T-helper 2 cell treated with Interferon-gamma antibody and Interleukin-4, amounts not matched to agents 100 ng/mL and 5 ng/mL, for 36 hours (primary cell): Measurements from ENCODE around the gene CDK14. TPM values are rescaled to one million over a fixed set of nuclear protein-coding genes. Genes with fewer than 3 reads are reported as not detected.

ENCODE experiments used
- intact Hi-C: fragments of 100-400 bp; cut with micrococcal nuclease; formaldehyde crosslinking; loops from one replicate; pipeline ENCODE4 v1.15.1; 2023
- total RNA-seq: library from RNA; stranded (reverse); gene quantifications from 2 replicates; pipeline ENCODE4 v1.2.3, GENCODE V29; 2022

Gene CDK14
- total RNA-seq, 1 donor from 2014 or later: 0.09 TPM

- intact Hi-C loops: no loop called here
Observed at GRCh38 chr7:90596671-90597562, 796 bp downstream of the CDK14 start.

GRCh38 chr7:90597563-90598253 is 1.6 kb downstream of the CDK14 start:
- intact Hi-C loops: no loop called here

GRCh38 chr7:90599038-90599437 is 2.9 kb downstream of the CDK14 start:
- intact Hi-C loops: no loop called here

GRCh38 chr7:90599892-90600555 is 3.9 kb downstream of the CDK14 start:
- intact Hi-C loops: no loop called here

- intact Hi-C loops: no loop called here
Observed at GRCh38 chr7:90602303-90602702, 6.2 kb downstream of the CDK14 start.

- intact Hi-C loops: no loop called here
Observed at GRCh38 chr7:90603346-90603745, 7.2 kb downstream of the CDK14 start.

DNA sequence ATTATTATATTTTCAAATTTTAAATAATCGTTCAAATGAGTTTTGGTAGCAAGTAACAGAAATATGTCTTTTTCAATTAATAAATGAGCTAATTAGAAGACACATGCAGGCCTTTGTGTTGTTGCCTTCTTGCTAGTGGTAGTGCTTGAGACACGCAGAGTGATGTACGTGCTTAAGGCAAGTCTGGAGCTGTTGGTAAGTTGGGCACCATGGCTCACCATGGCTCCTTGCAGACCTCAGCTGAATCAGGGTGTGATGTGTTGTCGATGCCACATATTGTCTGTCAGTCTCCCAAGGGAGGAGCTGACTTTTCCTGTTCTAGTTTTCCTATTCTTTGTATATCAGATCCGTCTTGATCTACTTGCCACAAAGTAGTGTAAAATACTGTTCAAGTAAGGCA is 8.3 kb downstream of the CDK14 start:
- intact Hi-C loops: no loop called here

DNA sequence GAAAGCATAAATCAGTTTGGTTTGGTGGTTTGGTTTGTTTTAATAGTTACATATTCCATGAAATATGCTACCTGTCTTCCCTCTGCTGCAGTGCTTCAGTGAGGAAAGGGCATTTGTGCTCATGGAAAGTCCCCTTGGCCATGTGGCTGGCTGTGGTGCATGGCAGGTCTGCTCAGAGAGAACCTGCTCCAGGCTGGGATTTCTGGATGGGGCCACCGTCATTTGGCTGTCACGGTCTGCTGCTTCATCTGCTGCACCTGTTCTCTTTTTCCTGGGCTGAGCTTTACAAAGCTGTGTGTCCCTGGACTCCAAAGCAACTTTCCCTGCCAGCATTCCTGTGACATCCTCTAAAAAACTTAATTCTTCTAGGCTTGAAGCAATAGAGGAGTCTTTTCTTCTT is 8.9 kb downstream of the CDK14 start:
- intact Hi-C loops: no loop called here

- intact Hi-C loops: no loop called here
Observed at GRCh38 chr7:90607196-90607595, 11.1 kb downstream of the CDK14 start.

DNA sequence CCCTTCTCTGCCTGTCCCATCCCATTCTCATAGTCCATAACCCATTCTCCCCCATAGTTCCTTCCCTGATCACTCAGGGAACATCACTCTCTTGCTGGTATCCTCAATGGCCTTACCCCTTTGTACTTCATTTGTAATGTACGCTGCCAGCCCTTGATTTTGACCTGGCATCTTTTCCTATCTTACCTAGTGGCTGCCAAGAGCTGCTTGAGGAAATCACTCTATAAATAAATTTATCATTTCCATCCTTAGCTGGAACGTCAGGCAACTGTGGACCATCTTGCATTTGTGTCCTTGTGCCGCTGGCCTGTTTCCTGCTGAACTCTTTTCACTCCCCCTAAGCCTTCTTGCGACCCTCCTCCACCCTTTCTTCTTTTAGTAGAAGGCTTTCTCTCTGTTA is 14.0 kb downstream of the CDK14 start:
- intact Hi-C loops: no loop called here

DNA sequence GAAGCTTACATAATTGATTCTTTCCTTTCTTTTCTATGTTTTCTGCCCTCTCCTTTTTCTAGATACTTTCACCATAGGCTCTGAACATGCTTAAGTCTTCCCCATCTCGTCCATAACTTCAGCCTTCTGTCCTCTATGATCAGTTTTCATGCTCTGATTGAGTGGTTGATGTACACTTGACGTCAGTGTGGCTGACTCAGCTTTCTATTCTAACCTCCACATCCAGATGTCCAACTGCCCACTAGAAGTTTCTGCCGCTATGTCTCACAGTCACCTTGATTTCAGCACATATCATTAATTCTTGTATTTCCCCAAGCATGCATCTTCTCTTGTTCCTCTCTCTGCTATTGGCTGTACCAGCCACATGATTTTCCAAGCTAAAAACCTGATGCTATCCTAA is 15.0 kb downstream of the CDK14 start:
- intact Hi-C loops: no loop called here

GRCh38 chr7:90613088-90613498 is 17.0 kb downstream of the CDK14 start:
- intact Hi-C loops: no loop called here

DNA sequence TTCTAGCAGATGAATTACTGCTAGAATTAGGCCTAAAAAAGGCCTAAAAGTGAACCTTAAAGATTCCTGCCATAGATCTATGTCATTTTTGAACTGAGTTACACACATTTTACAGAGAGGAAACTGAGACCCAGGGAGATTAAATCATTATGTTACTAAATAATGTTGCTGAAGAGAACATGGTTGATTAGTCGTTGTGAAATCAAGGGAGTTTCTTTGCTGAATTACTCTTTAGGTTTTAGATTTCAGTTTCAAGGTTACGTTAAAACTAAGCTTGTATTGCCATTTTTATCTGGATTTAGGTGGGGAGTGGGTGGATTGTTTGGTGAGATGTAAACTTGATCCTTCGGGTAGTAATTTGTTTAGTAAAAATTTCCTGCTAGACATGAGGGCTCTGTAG is 21.3 kb downstream of the CDK14 start:
- intact Hi-C loops: no loop called here

GRCh38 chr7:90618876-90619275 is 22.8 kb downstream of the CDK14 start:
- intact Hi-C loops: no loop called here

DNA sequence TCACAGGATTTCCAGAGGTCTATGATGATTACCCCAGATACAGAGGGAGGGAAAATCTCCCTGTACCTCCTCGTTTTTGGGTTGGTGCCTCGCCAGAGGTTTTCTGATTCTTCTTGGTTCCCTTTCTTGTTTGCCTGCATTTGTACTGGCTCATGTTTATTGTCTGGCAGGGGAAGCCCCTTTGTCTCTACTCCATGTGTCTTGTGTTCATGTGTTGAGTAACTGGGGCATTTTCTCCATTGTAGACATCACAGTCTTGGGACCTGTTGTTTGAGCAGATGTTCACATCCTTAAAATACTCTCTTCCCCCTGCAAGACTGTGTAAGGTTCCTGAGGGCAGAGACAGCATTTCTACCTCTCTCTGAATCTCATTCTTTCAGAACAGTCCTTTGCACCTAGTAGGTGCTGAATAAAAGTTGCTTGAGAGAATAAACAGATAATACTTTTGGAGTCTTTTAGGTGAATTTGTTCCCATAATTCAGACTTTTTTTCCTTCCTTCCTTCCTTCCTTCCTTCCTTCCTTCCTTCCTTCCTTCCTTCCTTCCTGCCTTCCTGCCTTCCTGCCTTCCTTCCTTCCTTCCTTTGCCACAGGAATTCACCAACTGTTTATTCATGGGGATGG is 25.1 kb downstream of the CDK14 start:
- intact Hi-C loops: no loop called here

GRCh38 chr7:90621747-90622140 is 25.6 kb downstream of the CDK14 start:
- intact Hi-C loops: no loop called here

- intact Hi-C loops: no loop called here
Observed at GRCh38 chr7:90622670-90623069, 26.5 kb downstream of the CDK14 start.

DNA sequence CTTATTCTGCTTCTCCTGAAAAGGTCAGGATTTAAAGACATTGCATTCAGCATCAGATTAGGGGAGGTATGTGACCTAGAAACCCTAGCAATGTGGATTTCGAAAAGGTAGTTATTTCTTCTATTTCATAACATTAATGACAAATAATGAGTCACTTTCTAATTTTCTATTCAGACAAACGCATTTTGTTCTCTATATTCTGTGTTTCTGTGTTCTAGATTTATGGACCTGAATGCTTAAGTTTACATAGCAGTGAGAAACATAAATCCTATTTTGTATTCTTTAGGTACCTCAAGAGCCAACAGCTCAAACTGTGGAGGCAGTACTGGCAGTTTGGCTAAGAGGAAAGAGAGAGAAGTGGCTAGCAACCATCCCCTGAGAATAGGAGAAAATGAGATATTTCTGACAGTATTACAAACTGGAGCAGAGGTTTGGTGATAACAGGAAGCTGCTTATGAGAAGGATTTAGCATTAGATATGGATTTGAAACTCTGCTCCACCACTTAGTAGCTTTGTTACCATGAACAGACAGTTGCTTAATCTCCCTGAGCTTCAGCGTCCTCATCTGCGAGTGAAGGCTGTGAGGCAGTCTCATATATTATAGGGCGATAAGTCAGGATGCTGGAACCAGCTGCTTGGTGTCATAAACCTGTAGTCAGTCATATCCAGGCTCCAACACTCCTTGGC is 28.2 kb downstream of the CDK14 start:
- intact Hi-C loops: no loop called here

GRCh38 chr7:90625051-90625450 is 28.9 kb downstream of the CDK14 start:
- intact Hi-C loops: no loop called here

GRCh38 chr7:90625562-90625961 is 29.4 kb downstream of the CDK14 start:
- intact Hi-C loops: no loop called here

GRCh38 chr7:90626013-90626412 is 29.9 kb downstream of the CDK14 start:
- intact Hi-C loops: no loop called here
